ENCODE results near the gene PEX7.
A peak's percentile ranks its signal among the peaks of the same experiment; 100 is the strongest.
"Not testable (repeated sequence)": the region's sequence is repeated elsewhere in the genome, so short reads cannot be mapped to it uniquely, and the experiment has no call there.

PEX7 gene

DNA sequence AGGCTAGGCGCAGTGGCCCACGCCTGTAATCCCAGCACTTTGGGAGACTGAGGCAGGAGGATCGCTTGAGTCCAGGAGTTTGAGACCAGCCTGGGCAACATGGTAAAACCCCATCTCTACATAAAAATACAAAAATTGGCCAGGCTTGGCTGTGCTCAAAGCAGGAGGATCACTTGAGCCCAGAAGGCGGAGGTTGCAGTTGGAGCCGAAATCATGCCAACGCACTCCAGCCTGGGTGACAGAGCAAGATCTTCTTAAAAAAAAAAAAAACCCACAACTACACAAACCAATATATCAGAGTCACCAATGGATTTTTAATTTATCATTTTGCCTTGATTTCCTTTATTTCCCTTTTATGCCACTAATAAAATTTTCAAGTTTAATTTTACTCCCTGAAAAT, 39.4 kb upstream of the PEX7 start:
- H3K4me3 ChIP-seq (ENCODE audit: low read depth, low read length): no peak overlapping the region
- H3K9me3 ChIP-seq (ENCODE audit: control insufficient read depth, insufficient read depth, low read length): no peaks in the 10 kb centered on the region
- H3K36me3 ChIP-seq (ENCODE audit: control insufficient read depth, insufficient read depth, low read length): no peaks in the 10 kb centered on the region
- no peaks in the 10 kb centered on the region for H3K27me3 ChIP-seq (ENCODE audit: control insufficient read depth, insufficient read depth, low read length)
- no peaks in the 10 kb centered on the region for H3K4me1 ChIP-seq (ENCODE audit: control insufficient read depth, insufficient read depth, low read length)
- H3K27ac ChIP-seq (ENCODE audit: low read depth, low read length): no peak overlapping the region
- no peak overlapping the region for H3K9ac ChIP-seq (ENCODE audit: low read depth, low read length)

GRCh38 chr6:136783495-136784270, 38.7 kb upstream of the PEX7 start:
- no peak overlapping the region for H3K9ac ChIP-seq (ENCODE audit: low read depth, low read length)
- no peaks in the 10 kb centered on the region for H3K27me3 ChIP-seq (ENCODE audit: control insufficient read depth, insufficient read depth, low read length)
- H3K4me3 ChIP-seq (ENCODE audit: low read depth, low read length): no peak overlapping the region
- no peaks in the 10 kb centered on the region for H3K9me3 ChIP-seq (ENCODE audit: control insufficient read depth, insufficient read depth, low read length)
- no peak overlapping the region for H3K27ac ChIP-seq (ENCODE audit: low read depth, low read length)
- H3K4me1 ChIP-seq (ENCODE audit: control insufficient read depth, insufficient read depth, low read length): no peaks in the 10 kb centered on the region
- H3K36me3 ChIP-seq (ENCODE audit: control insufficient read depth, insufficient read depth, low read length): no peaks in the 10 kb centered on the region

GRCh38 chr6:136784271-136784664, 38.1 kb upstream of the PEX7 start:
- no peak overlapping the region for H3K9ac ChIP-seq (ENCODE audit: low read depth, low read length)
- H3K4me1 ChIP-seq (ENCODE audit: control insufficient read depth, insufficient read depth, low read length): no peaks in the 10 kb centered on the region
- no peaks in the 10 kb centered on the region for H3K9me3 ChIP-seq (ENCODE audit: control insufficient read depth, insufficient read depth, low read length)
- H3K27ac ChIP-seq (ENCODE audit: low read depth, low read length): no peak overlapping the region
- no peak overlapping the region for H3K4me3 ChIP-seq (ENCODE audit: low read depth, low read length)
- H3K27me3 ChIP-seq (ENCODE audit: control insufficient read depth, insufficient read depth, low read length): no peaks in the 10 kb centered on the region
- H3K36me3 ChIP-seq (ENCODE audit: control insufficient read depth, insufficient read depth, low read length): no peaks in the 10 kb centered on the region

DNA sequence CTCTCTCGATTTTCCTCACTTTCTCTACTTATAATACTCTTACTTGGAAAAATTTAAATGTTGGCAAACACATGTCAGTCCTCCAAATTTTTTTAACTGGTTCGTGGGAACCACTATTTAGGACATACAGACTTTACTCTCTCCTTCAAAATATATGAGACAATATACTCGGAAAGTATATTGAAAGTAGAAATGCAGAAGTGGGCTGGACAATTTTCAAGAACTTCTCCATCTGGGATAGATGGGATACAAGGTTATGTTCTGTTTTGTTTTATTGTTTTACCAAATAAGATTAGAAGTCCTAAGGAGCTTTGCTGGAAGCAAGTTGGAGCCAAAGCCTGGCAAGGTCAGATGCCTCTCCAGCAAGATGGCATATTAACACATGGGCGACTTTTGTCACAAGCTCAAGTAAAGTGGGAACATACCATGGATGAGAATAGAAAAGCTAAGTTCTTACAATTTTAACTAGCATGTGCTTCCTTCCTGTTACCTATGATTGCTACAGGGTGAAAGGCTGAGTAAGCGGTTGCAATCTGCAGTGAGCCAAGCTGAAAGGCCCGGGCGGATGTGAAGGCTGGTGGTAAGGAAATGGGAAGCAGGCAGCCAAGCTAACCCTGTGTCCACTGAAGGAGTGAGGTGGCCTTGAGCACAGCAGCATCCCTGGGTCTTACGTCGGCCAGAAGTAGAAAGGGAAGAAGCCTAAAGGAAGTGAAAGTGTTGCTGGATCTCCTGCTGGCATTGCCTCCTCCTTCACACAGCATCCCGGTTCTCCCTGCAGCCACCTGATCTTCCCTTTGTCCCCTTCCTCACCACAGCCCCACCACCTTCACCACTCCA, 37.3 kb upstream of the PEX7 start:
- no peaks in the 10 kb centered on the region for H3K36me3 ChIP-seq (ENCODE audit: control insufficient read depth, insufficient read depth, low read length)
- no peak overlapping the region for H3K27ac ChIP-seq (ENCODE audit: low read depth, low read length)
- no peaks in the 10 kb centered on the region for H3K4me1 ChIP-seq (ENCODE audit: control insufficient read depth, insufficient read depth, low read length)
- peaks cover 6% of the 10 kb centered on the region for H3K27me3 ChIP-seq (ENCODE audit: control insufficient read depth, insufficient read depth, low read length)
- H3K9me3 ChIP-seq (ENCODE audit: control insufficient read depth, insufficient read depth, low read length): no peaks in the 10 kb centered on the region
- no peak overlapping the region for H3K9ac ChIP-seq (ENCODE audit: low read depth, low read length)
- H3K4me3 ChIP-seq (ENCODE audit: low read depth, low read length): no peak overlapping the region

DNA sequence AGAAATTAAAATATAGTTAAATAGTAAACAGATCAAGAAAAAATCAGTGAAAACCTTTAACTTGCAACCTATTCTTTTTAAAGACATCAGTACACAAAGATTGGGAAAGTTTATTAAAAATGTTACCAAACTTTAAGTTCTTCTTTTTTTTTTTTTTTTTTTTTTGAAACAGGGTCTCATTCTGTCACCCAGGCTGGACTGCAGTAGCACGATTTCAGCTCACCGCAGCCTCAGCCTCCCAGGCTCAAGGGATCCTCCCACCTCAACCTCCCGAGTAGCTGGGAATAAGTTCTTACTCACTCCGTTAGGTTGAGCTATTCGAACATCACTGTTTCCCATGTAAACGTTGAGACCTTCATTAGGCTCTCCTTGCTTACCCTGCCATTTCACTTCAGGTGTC, 35.7 kb upstream of the PEX7 start:
- H3K9me3 ChIP-seq (ENCODE audit: control insufficient read depth, insufficient read depth, low read length): no peaks in the 10 kb centered on the region
- H3K36me3 ChIP-seq (ENCODE audit: control insufficient read depth, insufficient read depth, low read length): no peaks in the 10 kb centered on the region
- peaks cover 21% of the 10 kb centered on the region for H3K27me3 ChIP-seq (ENCODE audit: control insufficient read depth, insufficient read depth, low read length)
- H3K27ac ChIP-seq (ENCODE audit: low read depth, low read length): no peak overlapping the region
- H3K4me3 ChIP-seq (ENCODE audit: low read depth, low read length): no peak overlapping the region
- H3K9ac ChIP-seq (ENCODE audit: low read depth, low read length): no peak overlapping the region
- peaks cover 4% of the 10 kb centered on the region; the same call in 1 of the 2 replicates for H3K4me1 ChIP-seq (ENCODE audit: control insufficient read depth, insufficient read depth, low read length)

GRCh38 chr6:136787726-136788068, 34.7 kb upstream of the PEX7 start:
- H3K27me3 ChIP-seq (ENCODE audit: control insufficient read depth, insufficient read depth, low read length): peaks cover 32% of the 10 kb centered on the region
- no peak overlapping the region for H3K9ac ChIP-seq (ENCODE audit: low read depth, low read length)
- H3K36me3 ChIP-seq (ENCODE audit: control insufficient read depth, insufficient read depth, low read length): no peaks in the 10 kb centered on the region
- no peaks in the 10 kb centered on the region for H3K9me3 ChIP-seq (ENCODE audit: control insufficient read depth, insufficient read depth, low read length)
- H3K4me3 ChIP-seq (ENCODE audit: low read depth, low read length): no peak overlapping the region
- peaks cover 4% of the 10 kb centered on the region; the same call in 1 of the 2 replicates for H3K4me1 ChIP-seq (ENCODE audit: control insufficient read depth, insufficient read depth, low read length)
- H3K27ac ChIP-seq (ENCODE audit: low read depth, low read length): no peak overlapping the region

DNA sequence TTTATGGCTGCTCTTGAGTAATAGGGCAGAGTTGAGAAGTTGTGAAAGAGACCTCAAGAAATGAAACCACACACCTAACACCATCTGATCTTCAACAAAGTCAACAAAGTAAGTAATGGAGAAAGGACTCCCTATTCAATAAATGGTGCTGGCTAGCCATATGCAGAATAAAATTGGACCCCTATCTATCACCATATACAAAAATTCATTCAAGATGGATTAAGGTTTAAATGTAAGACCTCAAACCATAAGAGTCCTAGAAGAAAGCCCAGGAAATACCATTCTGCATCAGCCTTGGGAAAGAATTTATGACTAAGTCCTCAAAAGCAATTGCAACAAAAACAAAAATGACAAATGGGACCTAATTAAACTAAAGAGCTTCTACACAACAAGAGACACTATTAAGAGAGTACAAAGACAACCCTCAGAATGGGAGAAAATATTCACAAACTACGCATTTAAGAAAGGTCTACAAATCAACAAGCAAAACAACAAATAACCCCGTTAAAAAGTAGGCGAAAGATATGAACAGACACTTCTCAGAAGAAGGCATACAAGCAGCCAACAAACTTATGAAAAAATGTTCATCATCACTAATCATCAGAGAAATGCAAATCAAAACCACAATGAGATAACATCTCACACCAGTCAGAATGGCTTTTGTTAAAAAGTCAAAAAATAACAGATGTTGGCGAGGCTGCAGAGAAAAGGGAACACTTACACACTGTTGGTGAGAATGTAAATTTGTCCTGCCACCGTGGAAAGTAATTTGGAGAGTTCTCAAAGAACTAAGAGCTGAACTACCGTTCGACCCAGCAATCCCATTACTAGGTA, 34.1 kb upstream of the PEX7 start:
- Histone ChIP-seq H3K4me1 (ENCODE audit: control insufficient read depth, insufficient read depth, low read length) (peaks cover 4% of the 10 kb centered on the region; the same call in 1 of the 2 replicates), H3K4me3 (ENCODE audit: low read depth, low read length) (no peak overlapping the region), H3K27me3 (ENCODE audit: control insufficient read depth, insufficient read depth, low read length) (peaks cover 37% of the 10 kb centered on the region), H3K27ac (ENCODE audit: low read depth, low read length) (no peak overlapping the region), H3K9ac (ENCODE audit: low read depth, low read length) (no peak overlapping the region), H3K9me3 (ENCODE audit: control insufficient read depth, insufficient read depth, low read length) (no peaks in the 10 kb centered on the region), H3K36me3 (ENCODE audit: control insufficient read depth, insufficient read depth, low read length) (no peaks in the 10 kb centered on the region)

DNA sequence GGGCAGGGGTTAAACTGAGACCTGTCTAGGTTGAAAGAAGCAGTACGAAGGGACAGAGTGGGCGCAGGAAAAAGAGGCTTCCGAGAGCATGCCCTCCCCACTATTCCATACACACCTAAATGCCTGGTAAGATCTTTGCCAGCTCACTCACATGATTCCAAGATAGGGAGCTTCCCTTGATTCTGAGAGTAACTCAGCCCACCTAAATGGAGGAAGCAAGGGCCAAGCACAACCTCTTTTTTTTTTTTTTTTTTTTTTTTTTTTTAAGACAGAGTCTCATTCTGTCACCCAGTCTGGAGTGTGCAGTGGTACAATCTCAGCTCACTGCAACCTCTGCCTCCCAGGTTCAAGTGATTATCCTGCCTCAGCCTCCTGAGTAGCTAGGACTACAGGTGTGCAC, 33.0 kb upstream of the PEX7 start:
- H3K4me3 ChIP-seq (ENCODE audit: low read depth, low read length); H3K4me1 ChIP-seq (ENCODE audit: control insufficient read depth, insufficient read depth, low read length); H3K9me3 ChIP-seq (ENCODE audit: control insufficient read depth, insufficient read depth, low read length); H3K9ac ChIP-seq (ENCODE audit: low read depth, low read length); H3K27ac ChIP-seq (ENCODE audit: low read depth, low read length); H3K36me3 ChIP-seq (ENCODE audit: control insufficient read depth, insufficient read depth, low read length): not testable (repeated sequence)
- peaks cover 44% of the 10 kb centered on the region for H3K27me3 ChIP-seq (ENCODE audit: control insufficient read depth, insufficient read depth, low read length)

GRCh38 chr6:136790411-136791295, 31.7 kb upstream of the PEX7 start:
- no peaks in the 10 kb centered on the region for H3K36me3 ChIP-seq (ENCODE audit: control insufficient read depth, insufficient read depth, low read length)
- H3K27me3 ChIP-seq (ENCODE audit: control insufficient read depth, insufficient read depth, low read length): peaks cover 44% of the 10 kb centered on the region
- H3K9me3 ChIP-seq (ENCODE audit: control insufficient read depth, insufficient read depth, low read length): no peaks in the 10 kb centered on the region
- no peak overlapping the region for H3K9ac ChIP-seq (ENCODE audit: low read depth, low read length)
- H3K27ac ChIP-seq (ENCODE audit: low read depth, low read length): no peak overlapping the region
- H3K4me3 ChIP-seq (ENCODE audit: low read depth, low read length): peak overlapping the region; percentile 89
- peaks cover 4% of the 10 kb centered on the region; the same call in 1 of the 2 replicates for H3K4me1 ChIP-seq (ENCODE audit: control insufficient read depth, insufficient read depth, low read length)

Measured in HUES48 (cell line).